Body of pancreas (tissue), 4 donors: ENCODE data around the gene FBXL15.

ENCODE experiments used
- CTCF ChIP-seq, 7 experiments: fragments of 450-650 bp in 4 of 7; fragments of 200-600 bp in 3 of 7; sonication (generic) in 3 of 7; IDR thresholded peaks; one replicate each; pipeline ENCODE4 v1.5.1; 2016 to 2019; ENCODE audit warnings: antibody characterized with exemption in 7 of 7
- POLR2A ChIP-seq, 3 donors: fragments of 450-650 bp; IDR thresholded peaks; one replicate each; pipeline ENCODE4 v1.6.1; 2016; ENCODE audit warnings: antibody characterized with exemption in 3 of 3, mild to moderate bottlenecking in 2 of 3

DNA sequence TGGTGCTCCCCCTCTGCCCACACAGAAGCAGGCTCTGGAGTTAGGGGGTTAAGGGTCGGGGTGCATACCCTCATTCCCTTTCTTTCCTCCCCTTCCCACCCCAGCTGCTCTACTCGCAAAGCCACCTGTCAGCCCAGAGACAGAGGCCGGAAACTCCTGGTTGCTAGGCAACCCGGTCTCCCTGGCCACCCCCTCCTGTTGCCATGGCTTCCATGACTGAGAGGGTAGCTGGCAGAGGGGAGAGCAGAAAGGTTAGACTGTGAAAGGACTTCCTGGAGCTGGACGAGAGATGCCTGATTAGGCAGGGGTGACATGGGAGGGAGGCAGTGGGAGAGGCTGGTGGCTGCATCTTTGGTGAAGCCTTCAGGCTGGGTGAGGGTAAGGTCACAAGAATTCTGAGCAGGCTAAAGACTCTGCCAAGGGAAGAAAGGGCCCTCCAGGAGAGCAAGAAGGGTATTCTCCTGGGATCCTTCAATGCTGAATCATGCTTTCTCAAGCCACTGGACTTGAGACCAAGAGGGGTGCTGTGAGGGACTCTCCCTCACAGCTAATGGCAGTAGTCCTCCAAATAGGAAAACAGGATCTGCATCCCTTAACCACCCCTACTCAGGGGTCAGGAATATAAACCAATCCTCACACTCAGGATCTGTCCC is 7.5 kb upstream of the FBXL15 start:
- TF ChIP-seq CTCF (IDR thresholded peaks at IDR 0.05) (no peak), POLR2A (IDR thresholded peaks at IDR 0.05) (no peak)
